Breast epithelium (tissue), 4 donors: Measurements from ENCODE around the gene OTOP1. TPM values are rescaled to one million over a fixed set of nuclear protein-coding genes. Genes with fewer than 3 reads are reported as not detected.
A peak's percentile ranks its signal among the peaks of the same experiment; 100 is the strongest.

Source experiments
- DNase-seq, 2 donors: peaks; one replicate each; pipeline ENCODE4 v3.0.0-alpha.2; 2019; ENCODE audit warnings: low spot score in 2 of 2
- H3K27ac ChIP-seq, 2 donors: fragments of 200-600 bp; sonication (generic) in 1 of 2; one replicate each; pipeline ENCODE4 v1.5.1; 2016 to 2019; ENCODE audit warnings: mild to moderate bottlenecking in 1 of 2
- H3K27me3 ChIP-seq, 2 donors: fragments of 200-600 bp; sonication (generic) in 1 of 2; one replicate each; pipeline versions ENCODE4 v1.5.1 to v1.6.0; 2017 to 2019; ENCODE audit warnings: control low read depth in 1 of 2, mild to moderate bottlenecking in 1 of 2
- H3K36me3 ChIP-seq: fragments of 200-600 bp; one replicate; pipeline ENCODE4 v1.5.1; 2019
- H3K4me1 ChIP-seq, 2 donors: fragments of 200-600 bp; sonication (generic); one replicate each; pipeline ENCODE4 v1.5.1; 2016 to 2019; ENCODE audit warnings: control low read depth in 1 of 2
- H3K4me3 ChIP-seq, 3 donors: fragments of 200-600 bp; sonication (generic); 1 replicate in 2 of 3; 2 replicates in 1 of 3; pipeline ENCODE4 v1.5.1; 2016 to 2019; ENCODE audit warnings: mild to moderate bottlenecking in 3 of 3, moderate library complexity in 2 of 3
- H3K9me3 ChIP-seq, 2 donors: fragments of 200-600 bp; sonication (generic) in 1 of 2; one replicate each; pipeline ENCODE4 v1.5.1; 2016 to 2019; ENCODE audit warnings: control low read depth in 1 of 2
- POLR2A ChIP-seq: fragments of 450-650 bp; IDR thresholded peaks from one replicate; pipeline ENCODE4 v1.6.1; 2016; ENCODE audit warnings: antibody characterized with exemption, mild to moderate bottlenecking, moderate library complexity
- POLR2AphosphoS5 ChIP-seq, 3 donors: sonication (generic); formaldehyde crosslinking; IDR thresholded peaks; one replicate each; pipeline ENCODE4 v1.6.1; 2017; ENCODE audit warnings: antibody characterized with exemption in 3 of 3
- intact Hi-C: fragments of 100-400 bp; cut with DNase I; formaldehyde crosslinking; loops from one replicate; pipeline ENCODE4 v1.15.1; 2023; ENCODE audit warnings: low total_unique reads
- total RNA-seq, 3 donors: library from RNA; depleted of rRNA; stranded (reverse); fragments of >200 nt; gene quantifications; one replicate each; pipeline ENCODE4 v1.1.0, GENCODE V29; 2016
- TF ChIP-seq, protein P1 (sequence below), 3 donors: fragments of 450-650 bp; IDR thresholded peaks; one replicate each; pipeline ENCODE4 v1.5.1; 2016 to 2017; ENCODE audit warnings: antibody characterized with exemption in 3 of 3, mild to moderate bottlenecking in 3 of 3, moderate library complexity in 3 of 3

The OTOP1 gene, protein sequence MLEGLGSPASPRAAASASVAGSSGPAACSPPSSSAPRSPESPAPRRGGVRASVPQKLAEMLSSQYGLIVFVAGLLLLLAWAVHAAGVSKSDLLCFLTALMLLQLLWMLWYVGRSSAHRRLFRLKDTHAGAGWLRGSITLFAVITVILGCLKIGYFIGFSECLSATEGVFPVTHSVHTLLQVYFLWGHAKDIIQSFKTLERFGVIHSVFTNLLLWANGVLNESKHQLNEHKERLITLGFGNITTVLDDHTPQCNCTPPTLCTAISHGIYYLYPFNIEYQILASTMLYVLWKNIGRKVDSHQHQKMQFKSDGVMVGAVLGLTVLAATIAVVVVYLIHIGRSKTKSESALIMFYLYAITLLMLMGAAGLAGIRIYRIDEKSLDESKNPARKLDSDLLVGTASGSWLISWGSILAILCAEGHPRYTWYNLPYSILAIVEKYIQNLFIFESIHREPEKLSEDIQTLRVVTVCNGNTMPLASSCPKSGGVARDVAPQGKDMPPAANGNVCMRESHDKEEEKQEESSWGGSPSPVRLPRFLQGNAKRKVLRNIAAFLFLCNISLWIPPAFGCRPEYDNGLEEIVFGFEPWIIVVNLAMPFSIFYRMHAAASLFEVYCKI
- total RNA-seq, result not detected

DNA sequence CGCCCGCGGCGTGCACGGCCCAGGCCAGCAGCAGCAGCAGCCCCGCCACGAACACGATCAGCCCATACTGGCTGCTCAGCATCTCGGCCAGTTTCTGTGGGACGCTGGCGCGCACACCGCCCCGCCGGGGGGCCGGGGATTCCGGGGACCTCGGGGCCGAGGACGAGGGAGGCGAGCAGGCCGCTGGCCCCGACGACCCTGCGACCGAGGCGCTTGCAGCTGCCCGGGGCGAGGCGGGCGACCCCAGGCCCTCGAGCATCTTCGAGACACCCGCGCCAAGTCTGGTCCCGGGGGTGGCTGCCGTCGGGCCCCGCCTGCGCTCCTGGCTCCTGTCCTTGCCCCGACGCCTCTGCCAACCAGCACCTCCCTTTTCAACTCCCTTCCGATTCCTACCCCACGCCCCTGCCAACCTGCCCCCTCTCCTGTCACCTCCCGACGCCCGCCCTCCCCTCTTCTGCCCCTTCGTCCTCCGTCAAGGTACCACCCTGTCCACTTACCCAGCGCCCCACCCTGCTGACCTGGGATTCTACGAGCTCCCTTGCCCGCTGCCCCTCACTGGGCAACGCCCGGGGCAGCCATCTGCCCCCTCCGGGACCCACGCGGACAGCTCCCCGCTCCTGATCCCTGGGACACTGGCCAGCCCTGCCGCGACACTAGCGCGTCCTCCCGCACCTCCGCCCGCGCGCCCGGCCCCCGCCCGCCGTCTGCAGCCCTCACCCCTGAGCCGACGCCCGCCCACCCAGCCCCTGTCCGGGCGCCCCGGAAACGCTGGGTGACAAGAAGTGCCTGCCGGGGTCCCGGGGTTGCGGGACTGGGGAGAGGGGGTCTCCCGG lies at the start of gene OTOP1:
Gene OTOP1 (minus strand): TSS at position 324 of the 833 bp plus-strand sequence. CDS start 65 bp downstream, at position 259.
- H3K9me3 ChIP-seq, result no peaks in the 10 kb centered on the region
- H3K27me3 ChIP-seq, result peaks cover 4 to 43% of the 10 kb centered on the region in 2 donors
- intact Hi-C loops, result no loop called here
- no peaks in the 10 kb centered on the region for H3K4me1 ChIP-seq
- no peak within 1 kb of the TSS for H3K27ac ChIP-seq
- H3K4me3 ChIP-seq, result peak within 1 kb of the TSS in 1 of 3 donors; percentile 19
- TF ChIP-seq POLR2AphosphoS5 (IDR thresholded peaks at IDR 0.05) (no peak), POLR2A (no peak)
- TF ChIP-seq, protein P1, sequence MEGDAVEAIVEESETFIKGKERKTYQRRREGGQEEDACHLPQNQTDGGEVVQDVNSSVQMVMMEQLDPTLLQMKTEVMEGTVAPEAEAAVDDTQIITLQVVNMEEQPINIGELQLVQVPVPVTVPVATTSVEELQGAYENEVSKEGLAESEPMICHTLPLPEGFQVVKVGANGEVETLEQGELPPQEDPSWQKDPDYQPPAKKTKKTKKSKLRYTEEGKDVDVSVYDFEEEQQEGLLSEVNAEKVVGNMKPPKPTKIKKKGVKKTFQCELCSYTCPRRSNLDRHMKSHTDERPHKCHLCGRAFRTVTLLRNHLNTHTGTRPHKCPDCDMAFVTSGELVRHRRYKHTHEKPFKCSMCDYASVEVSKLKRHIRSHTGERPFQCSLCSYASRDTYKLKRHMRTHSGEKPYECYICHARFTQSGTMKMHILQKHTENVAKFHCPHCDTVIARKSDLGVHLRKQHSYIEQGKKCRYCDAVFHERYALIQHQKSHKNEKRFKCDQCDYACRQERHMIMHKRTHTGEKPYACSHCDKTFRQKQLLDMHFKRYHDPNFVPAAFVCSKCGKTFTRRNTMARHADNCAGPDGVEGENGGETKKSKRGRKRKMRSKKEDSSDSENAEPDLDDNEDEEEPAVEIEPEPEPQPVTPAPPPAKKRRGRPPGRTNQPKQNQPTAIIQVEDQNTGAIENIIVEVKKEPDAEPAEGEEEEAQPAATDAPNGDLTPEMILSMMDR (IDR thresholded peaks at IDR 0.05), result no peak
- no peaks in the 10 kb centered on the region for H3K36me3 ChIP-seq
- DNase-seq, result no peak

DNA sequence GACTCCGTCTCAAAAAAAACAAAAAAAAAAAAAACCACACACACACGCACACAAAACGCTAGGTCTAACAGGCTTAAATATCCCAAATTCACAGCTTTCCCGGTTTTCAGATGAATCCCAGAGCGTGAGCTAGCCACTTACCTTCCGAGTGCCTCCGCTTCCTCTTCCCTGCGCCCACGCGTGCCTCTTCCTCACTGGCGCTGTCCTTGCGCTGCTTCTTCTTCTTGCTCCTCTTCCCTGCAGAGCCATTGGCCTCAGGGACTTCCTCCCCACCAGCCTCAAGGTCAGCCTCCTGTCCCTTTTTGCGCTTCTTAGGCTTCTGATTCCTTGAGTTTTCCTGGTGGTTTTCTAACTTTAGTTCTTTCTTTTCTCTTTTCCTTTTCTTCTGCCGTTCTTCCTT lies 47.5 kb upstream of the OTOP1 start:
- H3K36me3 ChIP-seq, result no peaks in the 10 kb centered on the region
- H3K9me3 ChIP-seq, result no peaks in the 10 kb centered on the region
- TF ChIP-seq, protein P1 (IDR thresholded peaks at IDR 0.05), result no peak
- TF ChIP-seq POLR2A, result no peak
- TF ChIP-seq POLR2AphosphoS5 (IDR thresholded peaks at IDR 0.05), result no peak
- H3K27ac ChIP-seq, result no peak overlapping the region
- no peak for DNase-seq
- no peaks in the 10 kb centered on the region for H3K27me3 ChIP-seq
- no peaks in the 10 kb centered on the region for H3K4me1 ChIP-seq
- H3K4me3 ChIP-seq, result no peak overlapping the region
- intact Hi-C loops, result no loop called here

DNA sequence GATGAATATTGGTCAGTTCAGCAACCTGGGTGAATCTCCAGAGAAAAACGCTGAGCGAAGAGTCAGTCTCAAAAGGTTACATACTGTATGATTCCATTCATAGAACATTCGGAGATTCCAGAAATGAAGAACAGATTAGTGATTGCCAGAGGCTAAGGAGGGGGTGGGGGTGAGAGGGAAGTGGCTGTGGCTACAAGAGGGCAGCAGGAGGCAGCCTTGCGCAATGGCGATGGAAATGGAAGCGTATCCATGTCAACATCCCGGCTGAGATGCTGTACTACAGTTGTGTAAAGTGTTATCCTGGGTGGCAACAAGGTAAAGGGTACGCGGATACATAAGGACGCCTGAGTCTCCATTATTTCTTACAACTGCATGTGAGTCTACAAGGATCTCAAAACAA lies 45.2 kb upstream of the OTOP1 start:
- no peaks in the 10 kb centered on the region for H3K36me3 ChIP-seq

DNA sequence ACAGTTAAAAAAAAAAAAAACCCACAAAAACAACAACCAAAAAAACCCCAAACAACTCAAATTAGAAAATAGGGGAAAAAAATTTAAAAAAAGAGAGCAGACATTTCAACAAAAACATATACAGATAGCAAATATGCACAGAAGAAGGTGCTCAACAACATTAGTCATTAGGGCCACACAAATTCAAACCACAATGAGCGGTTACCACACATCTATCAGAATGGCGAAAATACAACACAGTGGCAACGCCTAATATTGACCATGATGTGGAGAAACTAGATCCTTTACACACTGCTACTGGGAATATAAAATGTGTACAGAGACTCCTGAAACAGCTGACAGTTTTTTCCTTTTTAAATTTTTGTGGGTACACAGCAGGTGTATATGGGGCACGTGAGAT lies 43.8 kb upstream of the OTOP1 start:
- Histone ChIP-seq H3K4me3 (no peak overlapping the region), H3K27ac (no peak overlapping the region), H3K9me3 (no peaks in the 10 kb centered on the region), H3K4me1 (no peaks in the 10 kb centered on the region), H3K27me3 (no peaks in the 10 kb centered on the region), H3K36me3 (no peaks in the 10 kb centered on the region)
- TF ChIP-seq POLR2A (no peak), POLR2AphosphoS5 (IDR thresholded peaks at IDR 0.05) (no peak)
- TF ChIP-seq, protein P1 (IDR thresholded peaks at IDR 0.05), result no peak
- DNase-seq, result no peak
- intact Hi-C loops, result no loop called here

More for the DNA sequence above, 45.2 kb upstream of the OTOP1 start:
- H3K4me3 ChIP-seq, result no peak overlapping the region
- no peaks in the 10 kb centered on the region for H3K4me1 ChIP-seq
- no peaks in the 10 kb centered on the region for H3K9me3 ChIP-seq
- TF ChIP-seq POLR2AphosphoS5 (IDR thresholded peaks at IDR 0.05) (no peak), POLR2A (no peak)
- TF ChIP-seq, protein P1 (IDR thresholded peaks at IDR 0.05), result no peak
- DNase-seq, result no peak
- no peak overlapping the region for H3K27ac ChIP-seq
- intact Hi-C loops, result no loop called here
- no peaks in the 10 kb centered on the region for H3K27me3 ChIP-seq
